ENCODE data around the gene IL1F10. TPM values are rescaled to one million over a fixed set of nuclear protein-coding genes. Genes with fewer than 3 reads are reported as not detected.
A peak's percentile ranks its signal among the peaks of the same experiment; 100 is the strongest.

Gene IL1F10
- total and polyA plus RNA-seq, 4 donors = not detected

GRCh38 chr2:113068706-113069485 lies 1.1 kb downstream of the IL1F10 start:
- WGBS = 53% methylated on average over 5 of the region's 5 CpGs
- Histone ChIP-seq H3K4me1 (ENCODE audit: control insufficient read depth in 4 of 4, insufficient read depth in 4 of 4, low read length in 3 of 4) (no peaks in the 10 kb centered on the region), H3K36me3 (ENCODE audit: control insufficient read depth in 4 of 4, insufficient read depth in 3 of 4, low read depth in 1 of 4, low read length in 3 of 4) (no peaks in the 10 kb centered on the region), H3K9ac (ENCODE audit: low read depth in 1 of 2, low read length in 2 of 2) (no peak overlapping the region), H3K4me3 (ENCODE audit: low read depth in 1 of 3, low read length in 3 of 3) (no peak overlapping the region), H3K27ac (ENCODE audit: low read depth in 1 of 2, low read length in 2 of 2) (no peak overlapping the region), H3K9me3 (ENCODE audit: control insufficient read depth in 4 of 4, low read length in 3 of 4) (peaks cover 0 to 4% (median 0%) of the 10 kb centered on the region in 4 donors), H3K27me3 (ENCODE audit: control insufficient read depth in 4 of 4, insufficient read depth in 4 of 4, low read length in 3 of 4) (no peaks in the 10 kb centered on the region)
- no peak for TF ChIP-seq ZBTB33 (IDR thresholded peaks at IDR 0.05)
- TF ChIP-seq ATF3 (IDR thresholded peaks at IDR 0.05) = no peak
- no peak for TF ChIP-seq RAD21 (IDR thresholded peaks at IDR 0.05)
- no peak for TF ChIP-seq TAF1 (conservative IDR thresholded peaks at IDR 0.05)
- no peak for TF ChIP-seq HNF4G (IDR thresholded peaks at IDR 0.05)
- DNase-seq (ENCODE audit: low spot score) = no peak

- H3K9ac ChIP-seq (ENCODE audit: low read depth in 1 of 2, low read length in 2 of 2) = no peak overlapping the region
- H3K4me3 ChIP-seq (ENCODE audit: low read depth in 1 of 3, low read length in 3 of 3) = no peak overlapping the region
- peak; percentile 1 for DNase-seq (ENCODE audit: low spot score)
- 92% methylated on average over 4 of the region's 4 CpGs for WGBS
- TF ChIP-seq NR2F2 (IDR thresholded peaks at IDR 0.05) (no peak), YY1 (IDR thresholded peaks at IDR 0.05) (no peak), RAD21 (IDR thresholded peaks at IDR 0.05) (no peak), ZBTB33 (IDR thresholded peaks at IDR 0.05) (no peak), ATF3 (IDR thresholded peaks at IDR 0.05) (no peak), RXRA (IDR thresholded peaks at IDR 0.05) (no peak), CTCF (IDR thresholded peaks at IDR 0.05; ENCODE audit: low read depth, low read length, missing input control) (no peak), MAX (IDR thresholded peaks at IDR 0.05) (no peak)
- no peak overlapping the region for H3K27ac ChIP-seq (ENCODE audit: low read depth in 1 of 2, low read length in 2 of 2)
- H3K9me3 ChIP-seq (ENCODE audit: control insufficient read depth in 4 of 4, low read length in 3 of 4) = peaks cover 0 to 3% (median 0%) of the 10 kb centered on the region in 4 donors
- no peaks in the 10 kb centered on the region for H3K4me1 ChIP-seq (ENCODE audit: control insufficient read depth in 4 of 4, insufficient read depth in 4 of 4, low read length in 3 of 4)
- no peaks in the 10 kb centered on the region for H3K27me3 ChIP-seq (ENCODE audit: control insufficient read depth in 4 of 4, insufficient read depth in 4 of 4, low read length in 3 of 4)
- H3K36me3 ChIP-seq (ENCODE audit: control insufficient read depth in 4 of 4, insufficient read depth in 3 of 4, low read depth in 1 of 4, low read length in 3 of 4) = no peaks in the 10 kb centered on the region
Measured at GRCh38 chr2:113069676-113070605, 2.2 kb downstream of the IL1F10 start.

All from liver (tissue), 9 donors.